ENCODE measurements around the gene KCNK7.
"Not testable (repeated sequence)": the region's sequence is repeated elsewhere in the genome, so short reads cannot be mapped to it uniquely, and the experiment has no call there.

The KCNK7 gene

GRCh38 chr11:65595543-65596281, at the start of gene KCNK7:
Gene KCNK7 (minus strand): TSS chr11:65595800. CDS start chr11:65595772, 28 bp downstream.
- peaks cover 17% of the 10 kb centered on the region for H3K36me3 ChIP-seq (ENCODE audit: control insufficient read depth, insufficient read depth, low read length)
- H3K9me3 ChIP-seq (ENCODE audit: control insufficient read depth, low read length): no peaks in the 10 kb centered on the region
- H3K9ac ChIP-seq (ENCODE audit: low read length): peak within 1 kb of the TSS; percentile 28
- H3K27me3 ChIP-seq (ENCODE audit: control insufficient read depth, insufficient read depth, low read length): no peaks in the 10 kb centered on the region
- peaks cover 31% of the 10 kb centered on the region for H3K4me1 ChIP-seq (ENCODE audit: control insufficient read depth, insufficient read depth, low read length)
- no peak within 1 kb of the TSS for H3K4me3 ChIP-seq (ENCODE audit: low read length)

- Histone ChIP-seq H3K4me3 (ENCODE audit: low read length) (no peak overlapping the region), H3K9me3 (ENCODE audit: control insufficient read depth, low read length) (no peaks in the 10 kb centered on the region), H3K4me1 (ENCODE audit: control insufficient read depth, insufficient read depth, low read length) (peaks cover 10% of the 10 kb centered on the region), H3K27me3 (ENCODE audit: control insufficient read depth, insufficient read depth, low read length) (peaks cover 4% of the 10 kb centered on the region), H3K9ac (ENCODE audit: low read length) (no peak overlapping the region), H3K36me3 (ENCODE audit: control insufficient read depth, insufficient read depth, low read length) (no peaks in the 10 kb centered on the region)
Observed at GRCh38 chr11:65644837-65645236, 49.2 kb upstream of the KCNK7 start.

GRCh38 chr11:65643971-65644370, 48.4 kb upstream of the KCNK7 start:
- no peaks in the 10 kb centered on the region for H3K36me3 ChIP-seq (ENCODE audit: control insufficient read depth, insufficient read depth, low read length)
- H3K4me3 ChIP-seq (ENCODE audit: low read length): no peak overlapping the region
- peaks cover 10% of the 10 kb centered on the region for H3K4me1 ChIP-seq (ENCODE audit: control insufficient read depth, insufficient read depth, low read length)
- H3K9me3 ChIP-seq (ENCODE audit: control insufficient read depth, low read length): no peaks in the 10 kb centered on the region
- H3K27me3 ChIP-seq (ENCODE audit: control insufficient read depth, insufficient read depth, low read length): peaks cover 4% of the 10 kb centered on the region
- no peak overlapping the region for H3K9ac ChIP-seq (ENCODE audit: low read length)

GRCh38 chr11:65642014-65642671, 46.5 kb upstream of the KCNK7 start:
- peaks cover 26% of the 10 kb centered on the region for H3K4me1 ChIP-seq (ENCODE audit: control insufficient read depth, insufficient read depth, low read length)
- no peaks in the 10 kb centered on the region for H3K9me3 ChIP-seq (ENCODE audit: control insufficient read depth, low read length)
- H3K4me3 ChIP-seq (ENCODE audit: low read length): no peak overlapping the region
- peaks cover 4% of the 10 kb centered on the region for H3K27me3 ChIP-seq (ENCODE audit: control insufficient read depth, insufficient read depth, low read length)
- H3K36me3 ChIP-seq (ENCODE audit: control insufficient read depth, insufficient read depth, low read length): no peaks in the 10 kb centered on the region
- H3K9ac ChIP-seq (ENCODE audit: low read length): no peak overlapping the region

- H3K27me3 ChIP-seq (ENCODE audit: control insufficient read depth, insufficient read depth, low read length): peaks cover 4% of the 10 kb centered on the region
- no peak overlapping the region for H3K9ac ChIP-seq (ENCODE audit: low read length)
- peaks cover 26% of the 10 kb centered on the region for H3K4me1 ChIP-seq (ENCODE audit: control insufficient read depth, insufficient read depth, low read length)
- H3K9me3 ChIP-seq (ENCODE audit: control insufficient read depth, low read length): no peaks in the 10 kb centered on the region
- no peaks in the 10 kb centered on the region for H3K36me3 ChIP-seq (ENCODE audit: control insufficient read depth, insufficient read depth, low read length)
- H3K4me3 ChIP-seq (ENCODE audit: low read length): no peak overlapping the region
Observed at GRCh38 chr11:65641297-65642013, 45.9 kb upstream of the KCNK7 start.

GRCh38 chr11:65640483-65641296, 45.1 kb upstream of the KCNK7 start:
- Histone ChIP-seq H3K36me3 (ENCODE audit: control insufficient read depth, insufficient read depth, low read length) (peaks cover 3% of the 10 kb centered on the region), H3K4me3 (ENCODE audit: low read length) (no peak overlapping the region), H3K4me1 (ENCODE audit: control insufficient read depth, insufficient read depth, low read length) (peaks cover 26% of the 10 kb centered on the region), H3K9me3 (ENCODE audit: control insufficient read depth, low read length) (no peaks in the 10 kb centered on the region), H3K9ac (ENCODE audit: low read length) (no peak overlapping the region), H3K27me3 (ENCODE audit: control insufficient read depth, insufficient read depth, low read length) (peaks cover 4% of the 10 kb centered on the region)

- H3K36me3 ChIP-seq (ENCODE audit: control insufficient read depth, insufficient read depth, low read length): peaks cover 9% of the 10 kb centered on the region
- no peaks in the 10 kb centered on the region for H3K9me3 ChIP-seq (ENCODE audit: control insufficient read depth, low read length)
- peaks cover 4% of the 10 kb centered on the region for H3K27me3 ChIP-seq (ENCODE audit: control insufficient read depth, insufficient read depth, low read length)
- no peak overlapping the region for H3K4me3 ChIP-seq (ENCODE audit: low read length)
- H3K4me1 ChIP-seq (ENCODE audit: control insufficient read depth, insufficient read depth, low read length): peaks cover 26% of the 10 kb centered on the region
- H3K9ac ChIP-seq (ENCODE audit: low read length): no peak overlapping the region
Observed at GRCh38 chr11:65639623-65640482, 44.3 kb upstream of the KCNK7 start.

- not testable (repeated sequence) for H3K27me3 ChIP-seq (ENCODE audit: control insufficient read depth, insufficient read depth, low read length); H3K9me3 ChIP-seq (ENCODE audit: control insufficient read depth, low read length); H3K4me3 ChIP-seq (ENCODE audit: low read length)
- Histone ChIP-seq H3K36me3 (ENCODE audit: control insufficient read depth, insufficient read depth, low read length) (peaks cover 13% of the 10 kb centered on the region), H3K4me1 (ENCODE audit: control insufficient read depth, insufficient read depth, low read length) (peaks cover 26% of the 10 kb centered on the region), H3K9ac (ENCODE audit: low read length) (peak overlapping the region; percentile 47)
Observed at GRCh38 chr11:65639228-65639597, 43.6 kb upstream of the KCNK7 start.

- H3K9me3 ChIP-seq (ENCODE audit: control insufficient read depth, low read length): no peaks in the 10 kb centered on the region
- H3K36me3 ChIP-seq (ENCODE audit: control insufficient read depth, insufficient read depth, low read length): peaks cover 13% of the 10 kb centered on the region
- peak within 1 kb of the TSS; percentile 47 for H3K9ac ChIP-seq (ENCODE audit: low read length)
- peaks cover 26% of the 10 kb centered on the region for H3K4me1 ChIP-seq (ENCODE audit: control insufficient read depth, insufficient read depth, low read length)
- H3K27me3 ChIP-seq (ENCODE audit: control insufficient read depth, insufficient read depth, low read length): peaks cover 4% of the 10 kb centered on the region
- peak within 1 kb of the TSS; percentile 1 for H3K4me3 ChIP-seq (ENCODE audit: low read length)
Observed at GRCh38 chr11:65637794-65638419, 42.3 kb upstream of the KCNK7 start, which contains the start of gene SIPA1. Gene SIPA1 (plus strand): TSS chr11:65638101. CDS start chr11:65640922, 2,821 bp downstream.

- peak overlapping the region; percentile 47 for H3K9ac ChIP-seq (ENCODE audit: low read length)
- H3K27me3 ChIP-seq (ENCODE audit: control insufficient read depth, insufficient read depth, low read length): peaks cover 4% of the 10 kb centered on the region
- no peaks in the 10 kb centered on the region for H3K9me3 ChIP-seq (ENCODE audit: control insufficient read depth, low read length)
- H3K4me3 ChIP-seq (ENCODE audit: low read length): no peak overlapping the region
- peaks cover 13% of the 10 kb centered on the region for H3K36me3 ChIP-seq (ENCODE audit: control insufficient read depth, insufficient read depth, low read length)
- peaks cover 26% of the 10 kb centered on the region for H3K4me1 ChIP-seq (ENCODE audit: control insufficient read depth, insufficient read depth, low read length)
Observed at GRCh38 chr11:65637032-65637557, 41.5 kb upstream of the KCNK7 start.

Data from mucosa of stomach (tissue), 1 donor.